HG02981 (cell line): ENCODE data around the gene RAB3C.

Experiments used
- ATAC-seq: cut with Tn5 transposase; IDR thresholded peaks from one replicate; pipeline ENCODE4 v1.9.1; 2021; ENCODE audit warnings: mild to moderate bottlenecking, moderate library complexity; ENCODE audit not compliant: unreplicated experiment

RAB3C gene

GRCh38 chr5:58860680-58861079 lies 277.8 kb downstream of the RAB3C start:
- ATAC-seq: no peak

GRCh38 chr5:58868931-58869330 lies 286.1 kb downstream of the RAB3C start:
- ATAC-seq: no peak

GRCh38 chr5:58871648-58872242 lies 288.9 kb downstream of the RAB3C start:
- ATAC-seq: peak; percentile 61

GRCh38 chr5:58872670-58873273 lies 289.9 kb downstream of the RAB3C start:
- ATAC-seq: no peak

- no peak for ATAC-seq
Observed at GRCh38 chr5:58875599-58875998, 292.7 kb downstream of the RAB3C start.

- ATAC-seq: peak; percentile 65
Observed at GRCh38 chr5:58885260-58885659, 302.4 kb downstream of the RAB3C start.

GRCh38 chr5:58886315-58887207 lies 303.7 kb downstream of the RAB3C start:
- peak; percentile 66 for ATAC-seq

- ATAC-seq: no peak
Observed at GRCh38 chr5:58887311-58887710, 304.4 kb downstream of the RAB3C start.

GRCh38 chr5:58887721-58888409 lies 305.0 kb downstream of the RAB3C start:
- no peak for ATAC-seq

- no peak for ATAC-seq
Observed at GRCh38 chr5:58890265-58890664, 307.4 kb downstream of the RAB3C start.

- no peak for ATAC-seq
Observed at GRCh38 chr5:58890701-58891085, 307.8 kb downstream of the RAB3C start.

GRCh38 chr5:58891086-58891970 lies 308.5 kb downstream of the RAB3C start:
- ATAC-seq: no peak

GRCh38 chr5:58891971-58892343 lies 309.1 kb downstream of the RAB3C start:
- no peak for ATAC-seq

- ATAC-seq: no peak
Observed at GRCh38 chr5:58893551-58893950, 310.7 kb downstream of the RAB3C start.

GRCh38 chr5:58898006-58898405 lies 315.1 kb downstream of the RAB3C start:
- no peak for ATAC-seq

- ATAC-seq: no peak
Observed at GRCh38 chr5:58898538-58898937, 315.7 kb downstream of the RAB3C start.

GRCh38 chr5:58901271-58901670 lies 318.4 kb downstream of the RAB3C start:
- no peak for ATAC-seq

- ATAC-seq: no peak
Observed at GRCh38 chr5:58902305-58902704, 319.4 kb downstream of the RAB3C start.

- ATAC-seq: no peak
Observed at GRCh38 chr5:58902765-58903164, 319.9 kb downstream of the RAB3C start.

- ATAC-seq: no peak
Observed at GRCh38 chr5:58904737-58905136, 321.9 kb downstream of the RAB3C start.
